Measurements from ENCODE around the gene KRTAP3-1. TPM values are rescaled to one million over a fixed set of nuclear protein-coding genes. Genes with fewer than 3 reads are reported as not detected.

The KRTAP3-1 gene
- total and polyA plus RNA-seq, 2 donors: 0.09 TPM; not detected in 1

DNA sequence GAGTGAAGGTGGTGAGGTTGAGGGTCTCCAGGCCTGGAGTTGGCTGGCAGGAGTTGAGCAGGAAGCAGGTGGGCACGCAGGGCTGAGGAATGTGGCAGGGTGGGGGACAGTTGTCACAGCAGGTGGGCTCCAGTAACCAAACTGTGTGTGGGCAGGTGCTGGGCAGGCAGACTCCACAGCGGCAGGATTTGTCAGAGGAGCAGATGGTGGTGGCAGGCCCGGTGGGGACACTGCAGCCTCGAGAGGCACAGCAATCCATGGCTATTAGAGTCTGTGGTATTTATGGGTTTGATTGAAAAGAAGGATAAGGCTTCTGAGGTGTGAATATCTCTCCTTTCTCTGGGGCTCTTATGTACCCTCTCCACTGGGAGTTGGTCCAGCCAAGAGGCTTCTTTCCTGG is 15.1 kb downstream of the KRTAP3-1 start, which contains the start of gene KRTAP3-3:
KRTAP3-3 (minus strand) TSS at position 326 of the 400 bp plus-strand sequence; CDS start at position 259, 67 bp downstream.
- Histone ChIP-seq H3K4me3 (ENCODE audit: low read length in 2 of 2) (no peak within 1 kb of the TSS), H3K9me3 (ENCODE audit: control insufficient read depth in 2 of 2, insufficient read depth in 1 of 2, low read length in 1 of 2) (no peaks in the 10 kb centered on the region), H3K36me3 (ENCODE audit: control insufficient read depth in 2 of 2, insufficient read depth in 2 of 2, low read length in 1 of 2) (no peaks in the 10 kb centered on the region), H3K27ac (ENCODE audit: low read depth in 1 of 2, low read length in 1 of 2) (no peak within 1 kb of the TSS), H3K27me3 (ENCODE audit: control insufficient read depth in 2 of 2, insufficient read depth in 1 of 2, low read length in 1 of 2) (peaks cover 0 to 2% of the 10 kb centered on the region in 2 donors), H3K4me1 (ENCODE audit: control insufficient read depth in 2 of 2, insufficient read depth in 2 of 2, low read length in 2 of 2) (no peaks in the 10 kb centered on the region)
- 37% methylated on average over 4 of the region's 4 CpGs for WGBS
- DNase-seq (ENCODE audit: low read depth in 6 of 9, low spot score in 9 of 9): no peak

DNA sequence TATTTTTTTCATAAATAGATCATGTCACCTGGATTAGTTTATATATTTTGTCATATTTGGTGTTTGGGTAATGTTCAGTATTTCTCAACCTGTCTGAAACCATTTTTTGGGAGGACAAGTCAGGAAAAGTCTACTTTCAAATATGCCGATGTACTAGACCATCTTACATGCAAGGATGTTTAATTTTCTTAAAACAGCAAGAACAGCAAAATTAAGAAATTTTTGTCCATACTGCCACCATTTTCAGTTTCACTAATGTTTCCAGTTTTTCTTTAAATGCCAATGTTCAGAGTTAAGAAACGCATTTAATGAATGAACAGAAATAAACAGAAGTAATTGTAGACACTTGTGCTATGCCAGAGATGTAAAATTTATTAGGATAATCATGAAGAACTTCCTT is 15.8 kb downstream of the KRTAP3-1 start:
- Histone ChIP-seq H3K9me3 (ENCODE audit: control insufficient read depth in 2 of 2, insufficient read depth in 1 of 2, low read length in 1 of 2) (no peaks in the 10 kb centered on the region), H3K27me3 (ENCODE audit: control insufficient read depth in 2 of 2, insufficient read depth in 1 of 2, low read length in 1 of 2) (peaks cover 0 to 2% of the 10 kb centered on the region in 2 donors), H3K4me3 (ENCODE audit: low read length in 2 of 2) (no peak overlapping the region), H3K27ac (ENCODE audit: low read depth in 1 of 2, low read length in 1 of 2) (no peak overlapping the region), H3K36me3 (ENCODE audit: control insufficient read depth in 2 of 2, insufficient read depth in 2 of 2, low read length in 1 of 2) (no peaks in the 10 kb centered on the region), H3K4me1 (ENCODE audit: control insufficient read depth in 2 of 2, insufficient read depth in 2 of 2, low read length in 2 of 2) (no peaks in the 10 kb centered on the region)
- no peak for DNase-seq (ENCODE audit: low read depth in 6 of 9, low spot score in 9 of 9)
- 98% methylated on average over 2 of the region's 2 CpGs for WGBS

DNA sequence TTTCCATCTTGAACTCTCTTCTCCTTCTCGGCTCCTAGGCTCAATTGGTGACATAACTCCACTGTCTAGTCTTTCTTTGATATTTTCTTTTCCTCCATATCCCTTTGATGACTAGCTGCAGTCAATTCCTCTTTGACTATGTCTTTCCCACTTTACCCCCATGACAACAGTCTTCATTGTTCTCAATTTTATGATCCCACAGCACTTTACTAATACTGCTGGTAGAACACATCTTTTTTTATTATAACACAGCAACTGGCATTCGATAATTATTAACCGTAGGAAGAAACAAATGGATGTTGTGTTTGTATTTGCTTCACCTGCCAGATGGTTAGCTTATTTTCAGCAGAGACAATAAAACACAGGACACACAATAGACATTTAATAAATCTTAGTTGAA is 16.3 kb downstream of the KRTAP3-1 start:
- H3K9me3 ChIP-seq (ENCODE audit: control insufficient read depth in 2 of 2, insufficient read depth in 1 of 2, low read length in 1 of 2): no peaks in the 10 kb centered on the region
- H3K4me3 ChIP-seq (ENCODE audit: low read length in 2 of 2): no peak overlapping the region
- H3K27me3 ChIP-seq (ENCODE audit: control insufficient read depth in 2 of 2, insufficient read depth in 1 of 2, low read length in 1 of 2): peaks cover 0 to 2% of the 10 kb centered on the region in 2 donors
- no peak for DNase-seq (ENCODE audit: low read depth in 6 of 9, low spot score in 9 of 9)
- no peaks in the 10 kb centered on the region for H3K4me1 ChIP-seq (ENCODE audit: control insufficient read depth in 2 of 2, insufficient read depth in 2 of 2, low read length in 2 of 2)
- H3K27ac ChIP-seq (ENCODE audit: low read depth in 1 of 2, low read length in 1 of 2): no peak overlapping the region
- WGBS: 97% methylated on average over 3 of the region's 3 CpGs
- no peaks in the 10 kb centered on the region for H3K36me3 ChIP-seq (ENCODE audit: control insufficient read depth in 2 of 2, insufficient read depth in 2 of 2, low read length in 1 of 2)

DNA sequence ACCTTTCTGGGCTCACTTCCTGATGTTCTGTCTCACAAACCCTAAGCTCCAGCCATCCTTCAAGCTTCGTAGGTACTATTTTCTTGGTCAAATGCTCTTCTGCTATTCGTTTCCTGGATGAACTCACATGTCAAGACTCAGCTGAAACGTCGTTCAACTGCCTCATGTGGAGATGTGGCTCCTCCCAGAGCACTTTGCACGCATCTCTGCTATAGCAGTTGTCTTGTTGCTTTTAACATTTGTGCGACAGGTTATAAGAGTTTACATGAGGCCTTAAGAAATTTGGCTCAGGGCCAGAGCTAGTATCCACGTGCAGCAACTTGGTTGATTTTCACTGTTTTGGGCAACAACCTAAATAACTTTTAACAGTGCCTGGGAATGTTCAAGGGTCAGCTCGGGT is 22.0 kb downstream of the KRTAP3-1 start:
- Histone ChIP-seq H3K9me3 (ENCODE audit: control insufficient read depth in 2 of 2, insufficient read depth in 1 of 2, low read length in 1 of 2) (no peaks in the 10 kb centered on the region), H3K27me3 (ENCODE audit: control insufficient read depth in 2 of 2, insufficient read depth in 1 of 2, low read length in 1 of 2) (no peaks in the 10 kb centered on the region), H3K4me3 (ENCODE audit: low read length in 2 of 2) (no peak overlapping the region), H3K27ac (ENCODE audit: low read depth in 1 of 2, low read length in 1 of 2) (no peak overlapping the region), H3K36me3 (ENCODE audit: control insufficient read depth in 2 of 2, insufficient read depth in 2 of 2, low read length in 1 of 2) (no peaks in the 10 kb centered on the region), H3K4me1 (ENCODE audit: control insufficient read depth in 2 of 2, insufficient read depth in 2 of 2, low read length in 2 of 2) (no peaks in the 10 kb centered on the region)
- 89% methylated on average over 8 of the region's 8 CpGs for WGBS
- DNase-seq (ENCODE audit: low read depth in 6 of 9, low spot score in 9 of 9): no peak

DNA sequence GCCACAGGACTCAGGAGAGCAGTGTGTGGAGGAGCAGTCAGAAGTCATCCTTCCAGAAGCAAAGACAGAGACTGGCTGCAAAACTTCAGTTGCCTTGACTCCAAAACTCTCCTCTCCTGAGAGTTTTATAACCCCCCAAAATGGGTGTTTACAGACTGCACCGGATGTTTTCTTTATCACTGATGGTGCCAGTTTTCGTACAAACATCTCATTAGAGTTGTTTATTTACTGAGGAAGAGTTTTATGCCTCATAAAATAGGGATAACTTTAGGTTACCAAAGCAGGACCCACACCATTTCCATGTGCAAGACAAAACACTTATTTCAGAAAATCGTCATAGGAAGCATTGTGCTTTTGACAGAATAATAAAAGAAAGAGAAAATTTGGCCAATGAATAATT is 24.7 kb downstream of the KRTAP3-1 start, which contains the start of gene KRT40:
KRT40 (minus strand) TSS at position 101 of the 400 bp plus-strand sequence; CDS start at position 48, 53 bp downstream.
- DNase-seq (ENCODE audit: low read depth in 6 of 9, low spot score in 9 of 9): no peak
- 73% methylated on average over 3 of the region's 3 CpGs for WGBS

DNA sequence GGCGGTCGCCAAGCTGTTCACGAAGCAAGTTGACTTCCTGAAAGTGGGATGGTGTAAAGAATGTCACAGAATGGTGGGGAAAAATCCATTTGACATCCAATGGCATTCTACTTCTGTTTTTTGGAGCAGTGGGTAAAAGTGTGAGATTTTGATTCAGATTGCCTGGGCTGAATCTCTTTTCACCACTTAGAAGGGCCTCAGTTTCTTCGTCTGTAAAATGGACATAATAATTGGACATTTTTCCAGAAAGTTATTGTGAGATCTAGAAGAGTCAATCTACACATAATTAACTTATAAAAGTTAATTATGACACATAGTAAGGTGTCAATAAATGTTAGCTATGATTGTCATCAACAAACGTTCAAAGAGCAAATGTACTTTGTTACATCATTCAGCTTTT is 27.8 kb downstream of the KRTAP3-1 start:
- Histone ChIP-seq H3K9me3 (ENCODE audit: control insufficient read depth in 2 of 2, insufficient read depth in 1 of 2, low read length in 1 of 2) (no peaks in the 10 kb centered on the region), H3K27me3 (ENCODE audit: control insufficient read depth in 2 of 2, insufficient read depth in 1 of 2, low read length in 1 of 2) (peaks cover 0 to 2% of the 10 kb centered on the region in 2 donors), H3K27ac (ENCODE audit: low read depth in 1 of 2, low read length in 1 of 2) (no peak overlapping the region), H3K4me1 (ENCODE audit: control insufficient read depth in 2 of 2, insufficient read depth in 2 of 2, low read length in 2 of 2) (no peaks in the 10 kb centered on the region), H3K36me3 (ENCODE audit: control insufficient read depth in 2 of 2, insufficient read depth in 2 of 2, low read length in 1 of 2) (no peaks in the 10 kb centered on the region), H3K4me3 (ENCODE audit: low read length in 2 of 2) (no peak overlapping the region)
- WGBS: 72% methylated on average over 5 of the region's 5 CpGs
- no peak for DNase-seq (ENCODE audit: low read depth in 6 of 9, low spot score in 9 of 9)

More for the DNA sequence above, 24.7 kb downstream of the KRTAP3-1 start, which contains the start of gene KRT40:
- H3K4me3 ChIP-seq (ENCODE audit: low read length in 2 of 2): no peak within 1 kb of the TSS
- no peaks in the 10 kb centered on the region for H3K9me3 ChIP-seq (ENCODE audit: control insufficient read depth in 2 of 2, insufficient read depth in 1 of 2, low read length in 1 of 2)
- H3K36me3 ChIP-seq (ENCODE audit: control insufficient read depth in 2 of 2, insufficient read depth in 2 of 2, low read length in 1 of 2): no peaks in the 10 kb centered on the region
- no peaks in the 10 kb centered on the region for H3K27me3 ChIP-seq (ENCODE audit: control insufficient read depth in 2 of 2, insufficient read depth in 1 of 2, low read length in 1 of 2)
- no peaks in the 10 kb centered on the region for H3K4me1 ChIP-seq (ENCODE audit: control insufficient read depth in 2 of 2, insufficient read depth in 2 of 2, low read length in 2 of 2)
- H3K27ac ChIP-seq (ENCODE audit: low read depth in 1 of 2, low read length in 1 of 2): no peak within 1 kb of the TSS

DNA sequence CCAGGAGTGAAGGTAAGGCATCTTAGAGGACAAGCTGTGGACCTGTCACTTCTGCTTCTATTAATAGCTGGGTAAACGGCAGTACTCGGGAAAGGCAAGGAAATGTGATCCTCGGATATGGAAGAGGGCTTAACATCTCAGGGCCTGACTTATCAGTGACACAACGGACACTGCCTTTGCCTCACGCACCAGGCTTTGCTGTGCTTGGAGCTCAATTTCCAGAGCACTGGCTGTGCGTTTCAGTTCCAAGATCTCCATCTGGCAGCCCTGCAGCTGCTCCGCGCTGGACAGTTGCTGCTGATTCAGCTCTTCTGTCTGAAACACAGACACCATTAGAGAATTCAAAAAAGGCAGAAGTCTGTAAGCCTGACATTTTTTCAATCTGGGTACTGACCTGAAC is 28.3 kb downstream of the KRTAP3-1 start:
- Histone ChIP-seq H3K27ac (ENCODE audit: low read depth in 1 of 2, low read length in 1 of 2) (no peak overlapping the region), H3K36me3 (ENCODE audit: control insufficient read depth in 2 of 2, insufficient read depth in 2 of 2, low read length in 1 of 2) (no peaks in the 10 kb centered on the region), H3K4me1 (ENCODE audit: control insufficient read depth in 2 of 2, insufficient read depth in 2 of 2, low read length in 2 of 2) (no peaks in the 10 kb centered on the region), H3K9me3 (ENCODE audit: control insufficient read depth in 2 of 2, insufficient read depth in 1 of 2, low read length in 1 of 2) (no peaks in the 10 kb centered on the region), H3K4me3 (ENCODE audit: low read length in 2 of 2) (no peak overlapping the region), H3K27me3 (ENCODE audit: control insufficient read depth in 2 of 2, insufficient read depth in 1 of 2, low read length in 1 of 2) (peaks cover 0 to 4% of the 10 kb centered on the region in 2 donors)
- DNase-seq (ENCODE audit: low read depth in 6 of 9, low spot score in 9 of 9): peak in 1 of 9 donors; percentile 4
- WGBS: 81% methylated on average over 8 of the region's 8 CpGs

DNA sequence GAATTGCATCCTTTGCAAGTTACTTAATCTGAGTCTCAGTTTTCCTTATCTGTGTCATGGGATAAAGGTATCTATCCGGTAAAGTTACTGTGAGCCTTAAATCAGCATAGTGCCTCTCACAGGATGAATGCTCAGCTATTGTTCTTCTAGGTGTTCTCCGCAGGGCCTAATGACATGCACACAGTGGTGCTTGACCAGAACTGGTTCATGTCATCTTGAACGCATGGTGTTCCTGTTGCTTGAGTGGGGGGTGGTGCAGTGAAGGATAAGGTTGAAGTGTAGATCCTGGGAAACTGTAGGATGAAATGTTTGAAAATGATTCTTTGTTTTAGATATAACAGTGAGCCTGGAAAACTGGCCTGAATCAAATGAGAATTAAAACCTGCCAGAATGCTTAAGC is 28.8 kb downstream of the KRTAP3-1 start:
- H3K4me3 ChIP-seq (ENCODE audit: low read length in 2 of 2): no peak overlapping the region
- H3K36me3 ChIP-seq (ENCODE audit: control insufficient read depth in 2 of 2, insufficient read depth in 2 of 2, low read length in 1 of 2): no peaks in the 10 kb centered on the region
- no peaks in the 10 kb centered on the region for H3K9me3 ChIP-seq (ENCODE audit: control insufficient read depth in 2 of 2, insufficient read depth in 1 of 2, low read length in 1 of 2)
- DNase-seq (ENCODE audit: low read depth in 6 of 9, low spot score in 9 of 9): no peak
- WGBS: 94% methylated on average over 3 of the region's 3 CpGs
- no peaks in the 10 kb centered on the region for H3K4me1 ChIP-seq (ENCODE audit: control insufficient read depth in 2 of 2, insufficient read depth in 2 of 2, low read length in 2 of 2)
- H3K27ac ChIP-seq (ENCODE audit: low read depth in 1 of 2, low read length in 1 of 2): no peak overlapping the region
- peaks cover 0 to 4% of the 10 kb centered on the region in 2 donors for H3K27me3 ChIP-seq (ENCODE audit: control insufficient read depth in 2 of 2, insufficient read depth in 1 of 2, low read length in 1 of 2)

DNA sequence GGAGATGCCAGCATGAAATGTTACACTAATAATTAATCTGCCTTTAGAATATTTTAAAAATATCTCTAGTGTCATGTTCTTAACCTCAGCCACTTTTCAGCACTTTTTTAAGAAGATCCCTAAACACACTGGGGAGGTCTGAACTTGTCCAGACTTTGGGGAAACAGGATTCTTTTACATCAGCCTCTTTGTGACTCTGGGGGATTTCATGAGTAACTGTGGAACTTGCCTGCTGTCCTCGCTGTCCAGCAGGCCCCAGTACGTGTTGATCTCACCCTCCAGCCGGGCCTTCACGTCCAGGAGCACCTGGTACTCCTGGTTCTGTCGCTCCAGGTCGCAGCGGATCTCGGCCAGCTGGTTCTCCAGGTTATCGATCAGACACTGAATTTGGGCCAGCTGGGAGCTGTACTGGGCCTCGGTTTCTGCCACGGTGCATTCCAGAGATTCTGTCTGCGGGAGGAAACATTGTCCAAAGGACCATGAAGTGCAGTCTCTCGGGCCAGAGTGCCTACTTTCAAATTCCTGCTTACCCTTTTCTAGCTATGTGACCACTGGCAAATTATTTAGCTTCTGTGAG is 30.3 kb downstream of the KRTAP3-1 start:
- Histone ChIP-seq H3K36me3 (ENCODE audit: control insufficient read depth in 2 of 2, insufficient read depth in 2 of 2, low read length in 1 of 2) (no peaks in the 10 kb centered on the region), H3K4me3 (ENCODE audit: low read length in 2 of 2) (no peak overlapping the region), H3K27me3 (ENCODE audit: control insufficient read depth in 2 of 2, insufficient read depth in 1 of 2, low read length in 1 of 2) (peaks cover 0 to 4% of the 10 kb centered on the region in 2 donors), H3K9me3 (ENCODE audit: control insufficient read depth in 2 of 2, insufficient read depth in 1 of 2, low read length in 1 of 2) (no peaks in the 10 kb centered on the region), H3K27ac (ENCODE audit: low read depth in 1 of 2, low read length in 1 of 2) (peak overlapping the region in 1 of 2 donors; percentile 46), H3K4me1 (ENCODE audit: control insufficient read depth in 2 of 2, insufficient read depth in 2 of 2, low read length in 2 of 2) (no peaks in the 10 kb centered on the region)
- peak in 1 of 9 donors; percentile 11 for DNase-seq (ENCODE audit: low read depth in 6 of 9, low spot score in 9 of 9)
- 85% methylated on average over 13 of the region's 13 CpGs for WGBS

Data from thymus (tissue), 11 donors.